Retinal pigment epithelial cell (primary cell): ENCODE measurements around the gene CCDC112.
"Not testable (repeated sequence)": the region's sequence is repeated elsewhere in the genome, so short reads cannot be mapped to it uniquely, and the experiment has no call there.

Experiments
- DNase-seq: peaks from one replicate; pipeline ENCODE4 v3.0.0-alpha.2; 2010; ENCODE audit warnings: low read depth
- H3K4me3 ChIP-seq: 2 replicates; pipeline ENCODE4 v1.5.1; 2011; ENCODE audit warnings: mild to moderate bottlenecking, low read length, control low read depth, moderate library complexity
- TF ChIP-seq, protein P1 (sequence below): conservative IDR thresholded peaks from 2 replicates; pipeline ENCODE4 v1.5.1; 2011; ENCODE audit warnings: low read depth, low read length, control low read depth, inconsistent platforms

CCDC112 gene

DNA sequence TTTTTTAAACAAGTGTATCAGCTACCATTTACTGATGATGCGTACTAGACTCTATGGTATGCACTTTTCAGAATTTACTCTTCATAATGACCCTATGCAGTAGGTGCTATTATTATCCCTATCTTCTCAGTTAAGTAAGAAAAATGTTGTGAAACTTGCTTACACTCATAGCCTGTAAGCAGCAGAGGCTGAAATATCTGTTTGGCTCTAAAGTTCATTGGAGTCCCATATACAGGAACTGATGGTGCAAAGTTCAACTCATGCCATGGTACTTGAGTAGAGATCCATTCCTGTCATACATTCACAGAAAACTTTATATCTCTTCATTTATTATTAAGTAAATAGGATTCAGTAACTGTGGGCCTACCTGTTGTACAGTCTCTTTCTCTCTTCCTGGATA lies 41.4 kb upstream of the CCDC112 start:
- TF ChIP-seq, protein P1, sequence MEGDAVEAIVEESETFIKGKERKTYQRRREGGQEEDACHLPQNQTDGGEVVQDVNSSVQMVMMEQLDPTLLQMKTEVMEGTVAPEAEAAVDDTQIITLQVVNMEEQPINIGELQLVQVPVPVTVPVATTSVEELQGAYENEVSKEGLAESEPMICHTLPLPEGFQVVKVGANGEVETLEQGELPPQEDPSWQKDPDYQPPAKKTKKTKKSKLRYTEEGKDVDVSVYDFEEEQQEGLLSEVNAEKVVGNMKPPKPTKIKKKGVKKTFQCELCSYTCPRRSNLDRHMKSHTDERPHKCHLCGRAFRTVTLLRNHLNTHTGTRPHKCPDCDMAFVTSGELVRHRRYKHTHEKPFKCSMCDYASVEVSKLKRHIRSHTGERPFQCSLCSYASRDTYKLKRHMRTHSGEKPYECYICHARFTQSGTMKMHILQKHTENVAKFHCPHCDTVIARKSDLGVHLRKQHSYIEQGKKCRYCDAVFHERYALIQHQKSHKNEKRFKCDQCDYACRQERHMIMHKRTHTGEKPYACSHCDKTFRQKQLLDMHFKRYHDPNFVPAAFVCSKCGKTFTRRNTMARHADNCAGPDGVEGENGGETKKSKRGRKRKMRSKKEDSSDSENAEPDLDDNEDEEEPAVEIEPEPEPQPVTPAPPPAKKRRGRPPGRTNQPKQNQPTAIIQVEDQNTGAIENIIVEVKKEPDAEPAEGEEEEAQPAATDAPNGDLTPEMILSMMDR: no peak
- no peak for DNase-seq
- no peak overlapping the region for H3K4me3 ChIP-seq

DNA sequence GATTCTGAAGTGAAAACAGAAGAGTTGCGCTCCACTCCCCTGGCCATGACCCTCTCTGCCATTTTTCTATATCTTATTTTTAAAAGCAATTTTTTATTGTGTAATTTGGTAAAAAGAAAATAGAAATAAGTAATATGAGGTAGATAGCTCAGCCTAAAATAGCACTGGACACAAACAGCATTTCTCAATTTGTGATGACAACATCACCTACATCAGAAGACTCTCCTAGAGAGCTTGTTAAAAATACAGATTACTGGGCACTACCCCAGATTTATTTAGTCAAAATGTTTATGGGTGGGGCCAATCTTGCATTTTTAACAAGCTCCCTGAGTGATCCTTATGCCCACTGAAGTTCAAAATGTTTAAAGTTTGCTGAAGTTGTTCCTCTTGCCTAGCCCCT lies 40.5 kb upstream of the CCDC112 start:
- H3K4me3 ChIP-seq: no peak overlapping the region
- DNase-seq: no peak
- TF ChIP-seq, protein P1: no peak

DNA sequence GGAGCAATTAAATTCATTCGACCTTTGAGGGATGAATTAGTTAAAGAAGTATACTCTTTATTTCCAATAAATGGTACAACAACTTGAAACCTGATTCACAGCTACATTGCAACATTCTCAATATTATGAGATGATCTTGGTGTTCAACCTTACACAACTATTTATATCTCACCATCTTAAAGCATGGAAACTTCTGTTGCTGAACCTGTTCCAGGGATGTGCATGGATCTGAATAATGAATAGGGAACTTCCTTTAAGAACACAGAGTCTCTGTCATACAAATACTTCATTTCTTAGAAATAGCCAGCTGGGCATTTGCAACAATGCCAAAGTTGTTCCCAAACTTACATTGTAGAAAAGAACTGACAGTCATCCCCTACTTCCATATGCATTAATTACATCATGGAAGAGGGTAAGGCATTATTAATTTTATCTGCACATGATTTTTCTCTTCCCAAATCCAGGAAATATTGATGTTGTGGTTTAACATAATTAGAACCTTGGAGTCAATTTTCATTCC lies 39.8 kb upstream of the CCDC112 start:
- TF ChIP-seq, protein P1: no peak
- no peak for DNase-seq
- no peak overlapping the region for H3K4me3 ChIP-seq

DNA sequence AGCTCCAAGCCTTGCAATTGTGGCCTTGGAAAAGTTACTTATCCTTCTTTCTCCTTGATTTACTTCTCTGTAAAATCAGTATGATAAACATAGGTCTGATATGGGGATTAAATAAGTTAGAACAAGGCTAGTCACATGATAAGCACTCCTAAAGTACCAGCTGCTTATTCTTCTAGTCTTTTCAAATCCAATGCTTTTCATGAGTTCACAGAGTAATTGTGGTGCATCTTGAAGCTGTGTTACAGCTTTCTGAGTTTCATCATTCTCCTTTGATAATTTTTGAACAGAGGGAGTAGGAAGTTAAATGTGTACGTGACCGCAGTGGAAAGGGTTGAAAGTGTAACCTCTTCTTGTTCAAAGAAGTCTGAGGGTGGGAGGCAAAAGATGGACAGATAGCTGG lies 38.8 kb upstream of the CCDC112 start:
- H3K4me3 ChIP-seq: no peak overlapping the region
- TF ChIP-seq, protein P1: no peak
- no peak for DNase-seq

DNA sequence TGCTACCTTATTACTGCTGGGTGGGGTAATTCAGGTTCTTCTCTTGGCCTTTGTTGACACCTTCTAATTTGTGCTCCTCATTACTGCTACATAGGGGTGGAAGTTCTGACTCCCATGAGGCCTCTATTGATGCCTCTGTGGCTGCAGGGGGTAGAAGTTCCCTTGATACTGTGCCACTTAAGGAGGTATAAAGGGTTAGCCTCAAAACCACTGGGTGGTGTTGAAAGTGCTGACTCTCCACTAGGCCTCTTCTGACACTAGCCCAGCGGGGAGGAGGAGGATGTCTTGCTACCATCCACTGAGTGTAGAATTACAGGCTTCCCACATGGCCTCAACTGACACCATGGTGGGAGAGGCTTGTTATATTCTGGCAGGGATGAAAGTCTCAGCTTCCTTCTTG lies 36.7 kb upstream of the CCDC112 start:
- TF ChIP-seq, protein P1: no peak

DNA sequence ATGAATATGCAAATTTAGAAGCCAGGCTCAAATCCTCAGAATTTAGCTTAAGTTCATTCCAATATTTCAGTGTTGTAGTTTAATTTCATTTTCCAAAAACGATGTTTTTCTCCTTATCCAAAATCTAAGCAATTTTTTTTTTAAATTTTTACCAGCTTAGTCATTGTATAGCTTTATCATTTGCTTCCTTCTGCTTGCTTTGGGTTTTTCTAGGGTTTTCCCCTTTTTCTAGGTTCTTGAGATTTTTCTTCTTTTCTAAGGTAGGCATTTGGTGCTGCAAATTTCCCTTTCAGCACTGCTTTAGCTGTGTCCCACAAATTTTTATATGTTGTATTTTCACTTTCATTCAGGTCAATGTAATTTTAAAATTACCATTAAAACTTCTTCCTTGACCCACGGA lies 34.4 kb upstream of the CCDC112 start:
- TF ChIP-seq, protein P1: no peak
- no peak for DNase-seq
- H3K4me3 ChIP-seq: no peak overlapping the region

More for the DNA sequence above, 36.7 kb upstream of the CCDC112 start:
- H3K4me3 ChIP-seq: no peak overlapping the region
- DNase-seq: no peak

DNA sequence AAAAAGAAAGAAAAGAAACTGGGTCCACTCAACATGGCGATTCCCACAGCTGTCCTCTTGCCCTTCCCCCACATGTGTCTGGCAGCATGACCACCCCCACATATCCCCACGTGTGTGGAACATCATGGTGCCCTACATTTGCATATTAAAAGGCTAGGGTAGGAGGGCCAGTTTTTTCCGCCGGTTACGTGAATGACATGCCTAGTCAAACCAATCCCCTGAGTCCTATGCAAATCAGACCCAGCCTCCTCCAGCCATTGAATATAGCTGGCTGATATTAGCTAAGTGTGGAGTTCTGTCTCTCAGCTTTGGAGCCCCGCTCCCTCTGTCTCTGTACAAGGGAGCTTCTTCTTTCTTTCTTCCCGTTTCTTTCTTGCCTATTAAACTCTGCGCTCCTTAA lies 33.0 kb upstream of the CCDC112 start:
- no peak for DNase-seq
- TF ChIP-seq, protein P1: no peak
- no peak overlapping the region for H3K4me3 ChIP-seq

DNA sequence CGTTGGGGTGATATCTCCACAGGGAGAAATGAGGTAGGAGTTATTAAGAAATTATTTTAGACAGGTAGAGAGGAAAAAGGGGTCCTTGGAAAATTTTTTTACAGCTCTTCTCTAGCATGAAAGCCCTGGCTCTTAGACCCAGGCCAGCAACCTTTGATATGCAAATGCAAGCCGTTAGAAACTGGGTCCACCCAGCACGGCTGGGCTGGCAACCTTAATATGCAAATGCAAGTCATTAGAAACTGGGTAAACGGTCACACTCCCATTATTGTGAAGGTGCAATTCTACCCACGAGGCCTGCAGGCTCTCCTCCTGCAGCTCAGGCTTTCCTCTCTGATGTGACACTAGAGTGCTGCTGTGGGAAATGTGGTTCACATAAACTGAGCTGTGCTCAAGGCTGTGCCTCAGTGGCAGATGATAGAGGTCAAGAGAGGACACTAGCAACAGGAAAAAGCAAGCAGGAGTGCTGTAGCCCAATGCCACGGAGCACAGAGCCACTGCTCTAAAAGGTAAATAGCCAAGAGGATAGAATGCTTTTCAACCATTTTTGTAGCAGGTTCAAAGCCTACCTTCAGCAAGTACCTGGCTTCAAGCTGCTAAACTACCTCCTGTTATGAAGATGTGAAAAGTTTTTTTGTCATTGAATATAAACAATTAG lies 32.3 kb upstream of the CCDC112 start:
- H3K4me3 ChIP-seq, DNase-seq: not testable (repeated sequence)
